ENCODE measurements around the gene ZNF124. TPM values are rescaled to one million over a fixed set of nuclear protein-coding genes. Genes with fewer than 3 reads are reported as not detected.

ZNF124 gene
- total RNA-seq, 1 donor from 2014 or later = 19.6 TPM

GRCh38 chr1:247184254-247184653 is 12.4 kb upstream of the ZNF124 start:
- TF ChIP-seq CTCF (IDR thresholded peaks at IDR 0.05) = no peak
- no peak for DNase-seq (ENCODE audit: extremely low spot score, unreplicated experiment)
- no peaks in the 10 kb centered on the region for H3K4me1 Mint-ChIP-seq (ENCODE audit: unreplicated experiment)
- H3K4me3 Mint-ChIP-seq (ENCODE audit: unreplicated experiment) = no peak overlapping the region
- H3K27ac Mint-ChIP-seq (ENCODE audit: unreplicated experiment) = no peak overlapping the region
- peaks cover 29% of the 10 kb centered on the region for H3K9me3 Mint-ChIP-seq (ENCODE audit: unreplicated experiment)
- peaks cover 21% of the 10 kb centered on the region for H3K36me3 Mint-ChIP-seq (ENCODE audit: unreplicated experiment)
- H3K27me3 Mint-ChIP-seq (ENCODE audit: unreplicated experiment) = no peaks in the 10 kb centered on the region

GRCh38 chr1:247182994-247183393 is 11.2 kb upstream of the ZNF124 start:
- Mint-ChIP-seq H3K9me3 (ENCODE audit: unreplicated experiment) (peaks cover 37% of the 10 kb centered on the region), H3K27me3 (ENCODE audit: unreplicated experiment) (no peaks in the 10 kb centered on the region), H3K27ac (ENCODE audit: unreplicated experiment) (no peak overlapping the region), H3K36me3 (ENCODE audit: unreplicated experiment) (peaks cover 17% of the 10 kb centered on the region), H3K4me1 (ENCODE audit: unreplicated experiment) (no peaks in the 10 kb centered on the region), H3K4me3 (ENCODE audit: unreplicated experiment) (no peak overlapping the region)
- no peak for TF ChIP-seq CTCF (IDR thresholded peaks at IDR 0.05)
- no peak for DNase-seq (ENCODE audit: extremely low spot score, unreplicated experiment)

GRCh38 chr1:247180581-247180980 is 8.8 kb upstream of the ZNF124 start:
- no peak for DNase-seq (ENCODE audit: extremely low spot score, unreplicated experiment)
- Mint-ChIP-seq H3K27ac (ENCODE audit: unreplicated experiment) (no peak overlapping the region), H3K4me1 (ENCODE audit: unreplicated experiment) (no peaks in the 10 kb centered on the region), H3K9me3 (ENCODE audit: unreplicated experiment) (peaks cover 28% of the 10 kb centered on the region), H3K4me3 (ENCODE audit: unreplicated experiment) (no peak overlapping the region), H3K36me3 (ENCODE audit: unreplicated experiment) (peaks cover 2% of the 10 kb centered on the region), H3K27me3 (ENCODE audit: unreplicated experiment) (no peaks in the 10 kb centered on the region)
- TF ChIP-seq CTCF (IDR thresholded peaks at IDR 0.05) = no peak

GRCh38 chr1:247177755-247178154 is 5.9 kb upstream of the ZNF124 start:
- no peaks in the 10 kb centered on the region for H3K36me3 Mint-ChIP-seq (ENCODE audit: unreplicated experiment)
- H3K4me1 Mint-ChIP-seq (ENCODE audit: unreplicated experiment) = no peaks in the 10 kb centered on the region
- no peak overlapping the region for H3K27ac Mint-ChIP-seq (ENCODE audit: unreplicated experiment)
- TF ChIP-seq CTCF (IDR thresholded peaks at IDR 0.05) = no peak
- H3K4me3 Mint-ChIP-seq (ENCODE audit: unreplicated experiment) = no peak overlapping the region
- DNase-seq (ENCODE audit: extremely low spot score, unreplicated experiment) = no peak
- peaks cover 21% of the 10 kb centered on the region for H3K9me3 Mint-ChIP-seq (ENCODE audit: unreplicated experiment)
- no peaks in the 10 kb centered on the region for H3K27me3 Mint-ChIP-seq (ENCODE audit: unreplicated experiment)

GRCh38 chr1:247175458-247175857 is 3.6 kb upstream of the ZNF124 start:
- no peak overlapping the region for H3K4me3 Mint-ChIP-seq (ENCODE audit: unreplicated experiment)
- peaks cover 17% of the 10 kb centered on the region for H3K9me3 Mint-ChIP-seq (ENCODE audit: unreplicated experiment)
- peaks cover 1% of the 10 kb centered on the region for H3K4me1 Mint-ChIP-seq (ENCODE audit: unreplicated experiment)
- no peaks in the 10 kb centered on the region for H3K36me3 Mint-ChIP-seq (ENCODE audit: unreplicated experiment)
- no peaks in the 10 kb centered on the region for H3K27me3 Mint-ChIP-seq (ENCODE audit: unreplicated experiment)
- H3K27ac Mint-ChIP-seq (ENCODE audit: unreplicated experiment) = no peak overlapping the region
- no peak for TF ChIP-seq CTCF (IDR thresholded peaks at IDR 0.05)
- no peak for DNase-seq (ENCODE audit: extremely low spot score, unreplicated experiment)
